Transverse colon (tissue), 3 donors: ENCODE results near the gene TWIST2.

Source experiments
- EP300 ChIP-seq: sonication (generic); formaldehyde crosslinking; IDR thresholded peaks from one replicate; pipeline ENCODE4 v1.6.1; 2017; ENCODE audit warnings: antibody characterized with exemption, low read depth
- POLR2A ChIP-seq: fragments of 450-650 bp; IDR thresholded peaks from one replicate; pipeline ENCODE4 v1.6.1; 2016; ENCODE audit warnings: antibody characterized with exemption, mild to moderate bottlenecking, moderate library complexity
- TF ChIP-seq, protein P1 (sequence below), 5 experiments: fragments of 200-600 bp in 3 of 5; fragments of 450-650 bp in 2 of 5; sonication (generic) in 3 of 5; IDR thresholded peaks; 1 replicate in 2 of 5; 2 replicates in 3 of 5; pipeline ENCODE4 v1.5.1; 2016 to 2017; ENCODE audit warnings: antibody characterized with exemption in 5 of 5, inconsistent platforms in 3 of 5, mild to moderate bottlenecking in 2 of 5, moderate library complexity in 1 of 5

DNA sequence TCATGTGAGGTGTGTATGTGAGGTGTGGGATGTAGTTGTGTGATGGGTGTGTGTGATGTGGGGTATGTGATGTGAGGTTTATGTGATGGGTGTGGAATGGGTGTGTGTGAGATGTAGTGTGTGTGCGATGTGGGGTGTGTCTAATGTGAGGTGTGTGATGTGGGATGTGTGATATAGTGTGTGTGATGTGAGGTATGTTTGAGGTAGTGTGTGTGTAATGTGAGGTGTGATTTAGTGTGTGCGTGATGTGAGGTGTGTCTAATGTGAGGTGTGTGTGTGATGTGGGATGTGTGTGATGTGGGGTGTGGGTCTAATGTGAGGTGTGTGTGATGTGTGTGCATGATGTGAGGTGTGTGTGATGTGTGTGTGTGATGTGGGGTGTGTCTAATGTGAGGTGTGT is 55.3 kb downstream of the TWIST2 start:
- TF ChIP-seq, protein P1, sequence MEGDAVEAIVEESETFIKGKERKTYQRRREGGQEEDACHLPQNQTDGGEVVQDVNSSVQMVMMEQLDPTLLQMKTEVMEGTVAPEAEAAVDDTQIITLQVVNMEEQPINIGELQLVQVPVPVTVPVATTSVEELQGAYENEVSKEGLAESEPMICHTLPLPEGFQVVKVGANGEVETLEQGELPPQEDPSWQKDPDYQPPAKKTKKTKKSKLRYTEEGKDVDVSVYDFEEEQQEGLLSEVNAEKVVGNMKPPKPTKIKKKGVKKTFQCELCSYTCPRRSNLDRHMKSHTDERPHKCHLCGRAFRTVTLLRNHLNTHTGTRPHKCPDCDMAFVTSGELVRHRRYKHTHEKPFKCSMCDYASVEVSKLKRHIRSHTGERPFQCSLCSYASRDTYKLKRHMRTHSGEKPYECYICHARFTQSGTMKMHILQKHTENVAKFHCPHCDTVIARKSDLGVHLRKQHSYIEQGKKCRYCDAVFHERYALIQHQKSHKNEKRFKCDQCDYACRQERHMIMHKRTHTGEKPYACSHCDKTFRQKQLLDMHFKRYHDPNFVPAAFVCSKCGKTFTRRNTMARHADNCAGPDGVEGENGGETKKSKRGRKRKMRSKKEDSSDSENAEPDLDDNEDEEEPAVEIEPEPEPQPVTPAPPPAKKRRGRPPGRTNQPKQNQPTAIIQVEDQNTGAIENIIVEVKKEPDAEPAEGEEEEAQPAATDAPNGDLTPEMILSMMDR (IDR thresholded peaks at IDR 0.05), result no peak
- TF ChIP-seq POLR2A (no peak), EP300 (no peak)
